Colonic mucosa (tissue), 4 donors: ENCODE results near the gene XPC. TPM values are rescaled to one million over a fixed set of nuclear protein-coding genes. Genes with fewer than 3 reads are reported as not detected.

Source experiments
- DNase-seq: peaks from one replicate; pipeline ENCODE4 v3.0.0-alpha.2; 2020
- H3K27ac ChIP-seq: fragments of 200-600 bp; one replicate; pipeline ENCODE4 v1.8.0; 2021
- H3K27me3 ChIP-seq: fragments of 200-600 bp; one replicate; pipeline ENCODE4 v1.8.0; 2021
- H3K36me3 ChIP-seq: fragments of 200-600 bp; one replicate; pipeline ENCODE4 v1.8.0; 2021
- H3K4me1 ChIP-seq: fragments of 200-600 bp; one replicate; pipeline ENCODE4 v1.8.0; 2021; ENCODE audit warnings: mild to moderate bottlenecking
- H3K4me3 ChIP-seq: fragments of 200-600 bp; one replicate; pipeline ENCODE4 v1.8.0; 2021
- H3K9ac ChIP-seq, 2 donors: one replicate each; pipeline ENCODE4 v1.7.0; 2013; ENCODE audit warnings: control low read depth in 2 of 2, low read depth in 2 of 2, low read length in 2 of 2
- H3K9me3 ChIP-seq: fragments of 200-600 bp; one replicate; pipeline ENCODE4 v1.8.0; 2021
- CTCF ChIP-seq: fragments of 200-600 bp; IDR thresholded peaks from one replicate; pipeline ENCODE4 v1.8.0; 2022; ENCODE audit warnings: antibody characterized with exemption, mild to moderate bottlenecking
- intact Hi-C: fragments of 100-400 bp; cut with DNase I; formaldehyde crosslinking; loops from one replicate; pipeline ENCODE4 v1.14.1; 2022
- total RNA-seq, 2 donors: library from RNA; stranded (reverse); fragmentation: NEBNext Ultra II Directional in 1 of 2; extraction: Animal tissue kit (Norgen Biotek cat#: 25700) in 1 of 2; gene quantifications; one replicate each; pipeline ENCODE4 v1.2.1, GENCODE V29; 2021
- donor health status: healthy.
- donor health status: DM: no; HTN: no; CAD: no.
- donor health status: DM: no; HTN: no; CAD: no.

The XPC gene
- total RNA-seq, 2 donors from 2014 or later: 14.7 to 23.3 TPM

GRCh38 chr3:14145236-14145635 is 33.2 kb downstream of the XPC start:
- no peak for DNase-seq
- peaks cover 11% of the 10 kb centered on the region for H3K4me1 ChIP-seq
- H3K27ac ChIP-seq: peak overlapping the region; percentile 82
- H3K4me3 ChIP-seq: no peak overlapping the region
- no peaks in the 10 kb centered on the region for H3K9me3 ChIP-seq
- intact Hi-C loops: no loop called here
- no peak for TF ChIP-seq CTCF
- H3K9ac ChIP-seq: no peak overlapping the region
- H3K27me3 ChIP-seq: no peaks in the 10 kb centered on the region
- no peaks in the 10 kb centered on the region for H3K36me3 ChIP-seq

- peaks cover 11% of the 10 kb centered on the region for H3K4me1 ChIP-seq
- no peaks in the 10 kb centered on the region for H3K9me3 ChIP-seq
- DNase-seq: peak; percentile 68
- peak overlapping the region; percentile 82 for H3K27ac ChIP-seq
- peak overlapping the region; percentile 8 to 20 for H3K9ac ChIP-seq
- H3K4me3 ChIP-seq: no peak overlapping the region
- no peaks in the 10 kb centered on the region for H3K36me3 ChIP-seq
- no peak for TF ChIP-seq CTCF
- no peaks in the 10 kb centered on the region for H3K27me3 ChIP-seq
- intact Hi-C loops: no loop called here
Observed at GRCh38 chr3:14144423-14145075, 33.9 kb downstream of the XPC start.

- DNase-seq: no peak
Observed at GRCh38 chr3:14143271-14144225, 34.9 kb downstream of the XPC start.

GRCh38 chr3:14142567-14143270 is 35.7 kb downstream of the XPC start:
- no peak overlapping the region for H3K9ac ChIP-seq
- peaks cover 3% of the 10 kb centered on the region for H3K36me3 ChIP-seq
- H3K27me3 ChIP-seq: no peaks in the 10 kb centered on the region
- H3K4me3 ChIP-seq: no peak overlapping the region
- intact Hi-C loops: no loop called here
- no peaks in the 10 kb centered on the region for H3K9me3 ChIP-seq
- H3K4me1 ChIP-seq: peaks cover 11% of the 10 kb centered on the region
- TF ChIP-seq CTCF: no peak
- H3K27ac ChIP-seq: peak overlapping the region; percentile 3
- DNase-seq: no peak

More at GRCh38 chr3:14143271-14144225, 34.9 kb downstream of the XPC start:
- Histone ChIP-seq H3K27ac (peak overlapping the region; percentile 82), H3K9me3 (no peaks in the 10 kb centered on the region), H3K4me1 (peaks cover 11% of the 10 kb centered on the region), H3K36me3 (no peaks in the 10 kb centered on the region), H3K4me3 (no peak overlapping the region), H3K9ac (no peak overlapping the region), H3K27me3 (no peaks in the 10 kb centered on the region)
- intact Hi-C loops: no loop called here
- TF ChIP-seq CTCF: no peak

GRCh38 chr3:14141602-14142341 is 36.6 kb downstream of the XPC start:
- intact Hi-C loops: no loop called here
- H3K36me3 ChIP-seq: peaks cover 4% of the 10 kb centered on the region
- TF ChIP-seq CTCF: no peak
- H3K9ac ChIP-seq: no peak overlapping the region
- H3K4me3 ChIP-seq: no peak overlapping the region
- H3K9me3 ChIP-seq: no peaks in the 10 kb centered on the region
- no peak for DNase-seq
- H3K4me1 ChIP-seq: peaks cover 11% of the 10 kb centered on the region
- no peak overlapping the region for H3K27ac ChIP-seq
- no peaks in the 10 kb centered on the region for H3K27me3 ChIP-seq
